Breast epithelium (tissue), 3 donors: Measurements from ENCODE around the gene PTRH2.
"Not testable (repeated sequence)": the region's sequence is repeated elsewhere in the genome, so short reads cannot be mapped to it uniquely, and the experiment has no call there.

ENCODE experiments used
- CTCF ChIP-seq, 3 donors: fragments of 450-650 bp; IDR thresholded peaks; one replicate each; pipeline ENCODE4 v1.5.1; 2016 to 2017; ENCODE audit warnings: antibody characterized with exemption in 3 of 3, mild to moderate bottlenecking in 3 of 3, moderate library complexity in 3 of 3
- POLR2A ChIP-seq: fragments of 450-650 bp; IDR thresholded peaks from one replicate; pipeline ENCODE4 v1.6.1; 2016; ENCODE audit warnings: antibody characterized with exemption, mild to moderate bottlenecking, moderate library complexity
- POLR2AphosphoS5 ChIP-seq, 3 donors: sonication (generic); formaldehyde crosslinking; IDR thresholded peaks; one replicate each; pipeline ENCODE4 v1.6.1; 2017; ENCODE audit warnings: antibody characterized with exemption in 3 of 3

GRCh38 chr17:59755069-59755468, 47.8 kb upstream of the PTRH2 start:
- TF ChIP-seq POLR2A; CTCF (IDR thresholded peaks at IDR 0.05); POLR2AphosphoS5 (IDR thresholded peaks at IDR 0.05): not testable (repeated sequence)
